B cell (primary cell): ENCODE measurements around the gene FAM13B. TPM values are rescaled to one million over a fixed set of nuclear protein-coding genes. Genes with fewer than 3 reads are reported as not detected.

Experiments used
- ATAC-seq: fragments of 200-7000 bp; cut with Tn5 transposase; one replicate; pipeline ENCODE4 v1.10.0; 2021; ENCODE audit warnings: low read depth, mild to moderate bottlenecking, moderate number of reproducible peaks, moderate library complexity
- CTCF ChIA-PET: fragments of 350-600 bp; sonication (Branson Sonifier 250); formaldehyde crosslinking; loops from one replicate; lab custom pipeline; 2021; ENCODE audit warnings: antibody characterized with exemption, inconsistent platforms; lab: Charles Lee
- POLR2A ChIA-PET: fragments of 350-600 bp; sonication (Branson Sonifier 250); formaldehyde crosslinking; loops from one replicate; lab custom pipeline; 2021; ENCODE audit warnings: antibody characterized with exemption; lab: Charles Lee
- DNase-seq: peaks from one replicate; pipeline ENCODE4 v3.0.0; 2013
- H2AFZ ChIP-seq: 2 replicates; pipeline ENCODE4 v1.6.1; 2012; ENCODE audit warnings: mild to moderate bottlenecking, low read depth, low read length; ENCODE audit not compliant: insufficient read depth, poor library complexity, severe bottlenecking
- H3K27ac ChIP-seq, 2 donors: 1 replicate in 1 of 2; 2 replicates in 1 of 2; pipeline ENCODE4 v1.5.1; 2012 to 2013; ENCODE audit warnings: low read length in 2 of 2, mild to moderate bottlenecking in 2 of 2, moderate library complexity in 1 of 2
- H3K27me3 ChIP-seq, 4 experiments: fragments of 200-600 bp in 1 of 4; sonication (generic) in 1 of 4; replicated peaks in 1 of 4; 1 replicate in 2 of 4; 2 replicates in 2 of 4; pipeline versions ENCODE4 v1.6.1 to v1.7.0; 2013 to 2016; ENCODE audit warnings: low read length in 3 of 4, mild to moderate bottlenecking in 2 of 4, mixed read lengths in 1 of 4, moderate library complexity in 1 of 4; ENCODE audit not compliant: insufficient read depth in 4 of 4, control insufficient read depth in 3 of 4; ENCODE audit errors: control extremely low read depth in 1 of 4
- H3K36me3 ChIP-seq, 2 experiments: replicated peaks in 1 of 2; 1 replicate in 1 of 2; 2 replicates in 1 of 2; pipeline versions ENCODE4 v1.6.1 to v1.7.1; 2013; ENCODE audit warnings: low read length in 1 of 2; ENCODE audit not compliant: insufficient read depth in 2 of 2, control insufficient read depth in 1 of 2; ENCODE audit errors: control extremely low read depth in 1 of 2, extremely low read depth in 1 of 2
- H3K4me1 ChIP-seq, 2 donors: fragments of 200-600 bp in 1 of 2; sonication (generic) in 1 of 2; 1 replicate in 1 of 2; 2 replicates in 1 of 2; pipeline versions ENCODE4 v1.5.1 to v1.6.1; 2013 to 2017; ENCODE audit warnings: low read length in 2 of 2; ENCODE audit not compliant: control insufficient read depth in 2 of 2, insufficient read depth in 2 of 2
- H3K4me2 ChIP-seq: replicated peaks from 2 replicates; pipeline ENCODE3; 2012; ENCODE audit warnings: mild to moderate bottlenecking, low read depth, low read length; ENCODE audit not compliant: poor library complexity, severe bottlenecking
- H3K4me3 ChIP-seq, 5 experiments: fragments of 200-600 bp in 1 of 5; sonication (generic) in 1 of 5; 1 replicate in 3 of 5; 2 replicates in 2 of 5; pipeline versions ENCODE4 v1.5.1 to v1.7.0; 2011 to 2016; ENCODE audit warnings: low read length in 4 of 5, mild to moderate bottlenecking in 4 of 5, low read depth in 2 of 5, control low read depth in 1 of 5, moderate library complexity in 1 of 5; ENCODE audit not compliant: insufficient read depth in 1 of 5; ENCODE audit errors: control extremely low read depth in 1 of 5, extremely low read depth in 1 of 5
- H3K79me2 ChIP-seq: fragments of 200-600 bp; sonication (generic); one replicate; pipeline ENCODE4 v1.6.0; 2016; ENCODE audit warnings: low read length; ENCODE audit not compliant: control insufficient read depth, insufficient read depth
- H3K9ac ChIP-seq: fragments of 200-600 bp; sonication (generic); 2 replicates; pipeline ENCODE4 v1.6.1; 2017; ENCODE audit warnings: mild to moderate bottlenecking, low read length, moderate library complexity
- H3K9me3 ChIP-seq, 3 donors: one replicate each; pipeline versions ENCODE4 v1.6.1 to v1.7.1; 2013; ENCODE audit warnings: low read length in 2 of 3; ENCODE audit not compliant: control insufficient read depth in 2 of 3, insufficient read depth in 1 of 3; ENCODE audit errors: control extremely low read depth in 1 of 3
- H4K20me1 ChIP-seq: 2 replicates; pipeline ENCODE4 v1.6.0; 2012; ENCODE audit warnings: mild to moderate bottlenecking, low read length; ENCODE audit not compliant: insufficient read depth, control insufficient read depth, poor library complexity, severe bottlenecking
- H3K27ac Mint-ChIP-seq: one replicate; pipeline ENCODE4 v1.8.0; 2021; ENCODE audit warnings: mixed read lengths
- H3K27me3 Mint-ChIP-seq: one replicate; pipeline ENCODE4 v1.8.0; 2021; ENCODE audit warnings: mixed read lengths
- H3K4me1 Mint-ChIP-seq: one replicate; pipeline ENCODE4 v1.8.0; 2021; ENCODE audit warnings: mixed read lengths
- H3K4me3 Mint-ChIP-seq: one replicate; pipeline ENCODE4 v1.8.0; 2021; ENCODE audit warnings: mixed read lengths
- H3K9me3 Mint-ChIP-seq: one replicate; pipeline ENCODE4 v1.8.0; 2022; ENCODE audit warnings: mixed read lengths; ENCODE audit not compliant: insufficient read depth
- CTCF ChIP-seq: fragments of 200-600 bp; IDR thresholded peaks from one replicate; pipeline ENCODE4 v1.8.0; 2022; ENCODE audit warnings: antibody characterized with exemption, mild to moderate bottlenecking
- EZH2 ChIP-seq: IDR thresholded peaks from 2 replicates; pipeline ENCODE4 v1.6.1; 2012; ENCODE audit warnings: borderline replicate concordance, low read depth, mild to moderate bottlenecking, moderate library complexity, low read length; ENCODE audit not compliant: insufficient read depth, poor library complexity, severe bottlenecking
- WGBS: methylation state at CpG from one replicate; pipeline ENCODE4 v1.1.5; 2013; ENCODE audit warnings: missing lambda C conversion rate; ENCODE audit not compliant: insufficient coverage; 5-methylcytosine and 5-hydroxymethylcytosine counted together
- intact Hi-C: fragments of 100-400 bp; cut with micrococcal nuclease; formaldehyde crosslinking; loops from one replicate; pipeline ENCODE4 v1.10.0; 2022
- polyA plus RNA-seq: library from polyadenylated mRNA; depleted of rRNA; stranded (reverse); fragments of >200 nt; gene quantifications from 2 replicates; pipeline ENCODE4 v1.2.3, GENCODE V29; 2012
- total RNA-seq, 2 donors: library from RNA; stranded (reverse); fragments of 120-200 nt in 1 of 2; gene quantifications; 1 replicate in 1 of 2; 2 replicates in 1 of 2; pipeline versions ENCODE4 v1.2.3 to v1.2.4, GENCODE V29; 2013 to 2022

The FAM13B gene
- total and polyA plus RNA-seq, 2 donors (not counting 1 experiment from before 2014, with no cell fraction given) = 17.3 to 118 TPM

DNA sequence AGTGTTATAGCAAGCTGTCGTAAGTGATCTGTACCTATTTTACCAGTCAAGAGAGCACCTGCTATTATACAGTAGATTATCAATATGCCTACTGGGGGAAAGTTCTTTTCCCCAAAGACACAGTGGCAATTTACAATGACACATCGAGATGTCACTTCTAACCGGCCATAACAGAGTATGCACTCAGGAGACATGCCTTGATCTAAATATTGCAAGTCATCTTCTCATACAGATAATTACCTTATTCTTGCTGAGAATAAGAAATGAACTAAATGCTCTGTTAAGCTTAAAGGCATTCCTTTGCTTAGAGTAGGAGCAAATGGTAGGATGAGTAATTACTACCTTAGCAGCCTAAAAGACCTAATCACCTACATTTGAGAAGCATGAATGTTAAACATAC is 72.1 kb downstream of the FAM13B start:
- TF ChIP-seq EZH2 (no peak), CTCF (no peak)
- Mint-ChIP-seq H3K27me3 (no peaks in the 10 kb centered on the region), H3K4me1 (no peaks in the 10 kb centered on the region), H3K9me3 (no peaks in the 10 kb centered on the region), H3K4me3 (no peak overlapping the region), H3K27ac (no peak overlapping the region)
- CTCF ChIA-PET = interaction anchor here (1.7 kb wide), 1 partner anchor 182 kb away, joined by 4 read pairs; no protein-coding TSS in a partner anchor
- no peak for DNase-seq
- Histone ChIP-seq H3K27ac (no peak overlapping the region), H3K4me3 (no peak overlapping the region), H4K20me1 (peaks cover 6% of the 10 kb centered on the region), H3K79me2 (peaks cover 18% of the 10 kb centered on the region), H3K4me2 (no peak overlapping the region), H3K4me1 (no peaks in the 10 kb centered on the region), H3K9me3 (no peaks in the 10 kb centered on the region), H3K27me3 (no peaks in the 10 kb centered on the region), H3K36me3 (peaks cover 18 to 78% of the 10 kb centered on the region in 2 experiments), H2AFZ (no peak overlapping the region), H3K9ac (no peak overlapping the region)
- WGBS = no CpG with 5 or more reads among the region's 3 CpGs
- intact Hi-C loops = no loop called here
- no peak for ATAC-seq
- POLR2A ChIA-PET = interaction anchor here (0.6 kb wide), 1 partner anchor 185 kb away, joined by 4 read pairs; no protein-coding TSS in a partner anchor

DNA sequence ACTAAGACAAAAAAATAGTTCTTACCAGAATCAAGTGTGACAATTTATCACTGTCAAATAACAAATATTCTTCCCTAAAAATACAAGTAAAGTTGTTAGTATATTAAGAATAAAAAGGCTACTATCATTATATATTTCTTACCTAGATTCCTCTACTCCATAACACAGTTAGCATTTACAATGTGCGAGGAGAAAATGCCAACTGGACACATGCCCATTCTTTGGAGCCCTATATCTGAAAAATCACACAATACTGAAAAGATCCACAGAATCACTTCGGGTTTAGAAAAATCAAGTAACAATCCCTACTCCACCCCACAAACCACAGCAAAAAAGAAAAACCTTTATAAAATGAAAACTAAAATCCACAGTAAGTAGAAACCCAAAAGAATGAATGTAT is 72.7 kb downstream of the FAM13B start:
- no peak overlapping the region for H3K27ac Mint-ChIP-seq
- no peaks in the 10 kb centered on the region for H3K4me1 ChIP-seq
- CTCF ChIA-PET = interaction anchor here (1.7 kb wide), 1 partner anchor 182 kb away, joined by 4 read pairs; no protein-coding TSS in a partner anchor
- H3K9me3 ChIP-seq = no peaks in the 10 kb centered on the region
- ATAC-seq = no peak
- no peaks in the 10 kb centered on the region for H3K27me3 ChIP-seq
- no peak overlapping the region for H3K4me3 ChIP-seq
- no peak overlapping the region for H3K27ac ChIP-seq
- no peak overlapping the region for H2AFZ ChIP-seq
- DNase-seq = no peak
- WGBS = 100% methylated on average over 1 of the region's 2 CpGs
- peaks cover 18% of the 10 kb centered on the region for H3K79me2 ChIP-seq
- H3K27me3 Mint-ChIP-seq = no peaks in the 10 kb centered on the region
- H3K4me1 Mint-ChIP-seq = no peaks in the 10 kb centered on the region
- POLR2A ChIA-PET = no interaction called here
- H3K4me3 Mint-ChIP-seq = no peak overlapping the region
- H3K9me3 Mint-ChIP-seq = no peaks in the 10 kb centered on the region
- TF ChIP-seq EZH2 = no peak
- TF ChIP-seq CTCF = no peak
- no peak overlapping the region for H3K9ac ChIP-seq
- intact Hi-C loops = no loop called here
- H3K36me3 ChIP-seq = peaks cover 18 to 76% of the 10 kb centered on the region in 2 experiments
- H4K20me1 ChIP-seq = peaks cover 6% of the 10 kb centered on the region
- no peak overlapping the region for H3K4me2 ChIP-seq
